RWPE2 (cell line): Measurements from ENCODE around the gene ENTREP3.

Experiments
- ATAC-seq: fragments of 200-7000 bp; cut with Tn5 transposase; 3 replicates; pipeline ENCODE4 v1.9.1; 2021; ENCODE audit warnings: low read depth
- DNase-seq: peaks from one replicate; pipeline ENCODE4 v3.0.0-alpha.2; 2020; ENCODE audit warnings: low spot score
- H3K27ac ChIP-seq: fragments of 450-650 bp; 2 replicates; pipeline ENCODE4 v1.5.1; 2017; ENCODE audit warnings: mild to moderate bottlenecking; ENCODE audit not compliant: poor library complexity, severe bottlenecking
- H3K27me3 ChIP-seq: fragments of 250-450 bp; sonication (Bioruptor Pico); 2 replicates; pipeline ENCODE4 v1.5.1; 2021; ENCODE audit warnings: mild to moderate bottlenecking, moderate library complexity; ENCODE audit not compliant: insufficient read depth, poor library complexity, severe bottlenecking
- H3K36me3 ChIP-seq: fragments of 250-450 bp; sonication (Bioruptor Pico); 2 replicates; pipeline ENCODE4 v1.5.1; 2020; ENCODE audit warnings: low read depth, mild to moderate bottlenecking, moderate library complexity
- H3K4me1 ChIP-seq: fragments of 250-450 bp; sonication (Bioruptor Pico); 2 replicates; pipeline ENCODE4 v1.5.1; 2021; ENCODE audit warnings: mild to moderate bottlenecking, moderate library complexity; ENCODE audit not compliant: insufficient read depth, poor library complexity, severe bottlenecking
- H3K4me3 ChIP-seq: fragments of 250-450 bp; sonication (Bioruptor Pico); 2 replicates; pipeline ENCODE4 v1.5.1; 2021; ENCODE audit warnings: mild to moderate bottlenecking, moderate library complexity; ENCODE audit not compliant: severe bottlenecking
- H3K9me3 ChIP-seq: fragments of 250-450 bp; sonication (Bioruptor Pico); 2 replicates; pipeline ENCODE4 v1.5.1; 2021; ENCODE audit warnings: mild to moderate bottlenecking, moderate library complexity; ENCODE audit not compliant: severe bottlenecking
- TF ChIP-seq, protein P1 (sequence below): fragments of 450-650 bp; IDR thresholded peaks from one replicate; pipeline ENCODE4 v1.5.1; 2017; ENCODE audit warnings: mild to moderate bottlenecking, moderate library complexity; ENCODE audit not compliant: poor library complexity, severe bottlenecking

Gene ENTREP3

DNA sequence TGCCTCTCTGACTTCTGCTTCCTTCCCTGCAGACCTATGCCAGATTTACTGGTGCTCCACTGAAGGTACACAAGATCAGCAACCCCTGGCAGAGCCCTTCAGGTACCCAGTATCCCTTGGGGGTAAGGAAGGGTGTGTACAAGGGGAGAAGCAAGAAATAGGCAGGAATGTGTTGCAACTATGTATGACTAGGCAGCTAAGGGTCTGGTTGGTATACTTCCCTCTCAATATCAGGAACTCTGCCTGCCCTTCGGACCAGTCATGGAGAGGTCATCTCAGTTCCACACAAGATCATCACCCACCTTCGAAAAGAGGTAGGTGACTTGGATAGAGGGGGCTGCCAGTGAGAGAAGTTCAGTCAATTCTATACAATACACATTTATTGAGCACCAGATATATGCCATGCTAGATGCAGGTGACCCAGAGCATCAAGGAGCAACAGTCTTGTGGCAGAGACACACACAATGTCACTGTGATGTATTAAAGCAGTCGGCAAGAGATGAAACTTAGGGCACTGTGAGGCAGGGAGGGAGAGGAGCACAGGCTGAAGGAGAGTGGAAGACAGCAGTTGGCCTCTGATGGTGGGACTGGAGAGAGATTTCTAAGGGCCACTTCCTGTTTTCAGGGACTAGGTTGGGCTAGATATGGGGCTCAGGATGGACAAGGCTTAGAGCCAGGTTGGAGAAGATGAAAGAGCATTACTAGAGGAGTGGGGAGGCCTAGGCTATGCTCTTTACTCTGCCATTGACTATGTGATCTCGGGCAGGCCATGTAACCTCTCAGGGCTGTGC is 44.8 kb downstream of the ENTREP3 start:
- Histone ChIP-seq H3K27ac (peak overlapping the region; percentile 73), H3K36me3 (peaks cover 8% of the 10 kb centered on the region; the same call in 1 of the 2 replicates), H3K27me3 (no peaks in the 10 kb centered on the region), H3K4me3 (no peak overlapping the region), H3K9me3 (no peaks in the 10 kb centered on the region), H3K4me1 (peaks cover 3% of the 10 kb centered on the region)
- TF ChIP-seq, protein P1, sequence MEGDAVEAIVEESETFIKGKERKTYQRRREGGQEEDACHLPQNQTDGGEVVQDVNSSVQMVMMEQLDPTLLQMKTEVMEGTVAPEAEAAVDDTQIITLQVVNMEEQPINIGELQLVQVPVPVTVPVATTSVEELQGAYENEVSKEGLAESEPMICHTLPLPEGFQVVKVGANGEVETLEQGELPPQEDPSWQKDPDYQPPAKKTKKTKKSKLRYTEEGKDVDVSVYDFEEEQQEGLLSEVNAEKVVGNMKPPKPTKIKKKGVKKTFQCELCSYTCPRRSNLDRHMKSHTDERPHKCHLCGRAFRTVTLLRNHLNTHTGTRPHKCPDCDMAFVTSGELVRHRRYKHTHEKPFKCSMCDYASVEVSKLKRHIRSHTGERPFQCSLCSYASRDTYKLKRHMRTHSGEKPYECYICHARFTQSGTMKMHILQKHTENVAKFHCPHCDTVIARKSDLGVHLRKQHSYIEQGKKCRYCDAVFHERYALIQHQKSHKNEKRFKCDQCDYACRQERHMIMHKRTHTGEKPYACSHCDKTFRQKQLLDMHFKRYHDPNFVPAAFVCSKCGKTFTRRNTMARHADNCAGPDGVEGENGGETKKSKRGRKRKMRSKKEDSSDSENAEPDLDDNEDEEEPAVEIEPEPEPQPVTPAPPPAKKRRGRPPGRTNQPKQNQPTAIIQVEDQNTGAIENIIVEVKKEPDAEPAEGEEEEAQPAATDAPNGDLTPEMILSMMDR, result no peak
- ATAC-seq, result no peak
- DNase-seq, result no peak

DNA sequence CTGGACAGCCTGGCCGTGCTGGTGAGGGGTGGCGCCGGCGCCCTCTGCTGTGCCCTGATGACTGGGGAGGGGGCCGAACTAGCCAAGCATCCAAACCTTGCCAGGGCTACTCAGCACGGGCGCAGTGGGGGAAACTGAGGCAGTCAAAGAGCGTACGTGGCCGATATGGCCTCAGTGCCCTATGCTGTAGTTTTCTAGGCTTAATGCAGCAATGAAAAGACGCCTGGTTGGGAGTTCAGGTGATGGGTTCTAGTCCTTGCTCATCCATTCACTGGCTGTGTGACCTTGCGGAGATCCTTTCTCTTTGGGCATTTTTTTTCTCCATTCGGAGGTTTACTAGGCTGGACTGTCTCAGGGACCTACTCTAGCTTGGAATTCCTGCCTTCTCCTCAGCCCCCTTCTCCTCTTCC is 46.0 kb downstream of the ENTREP3 start:
- no peak for ATAC-seq
- H3K4me1 ChIP-seq, result peaks cover 3% of the 10 kb centered on the region

GRCh38 chr1:155208541-155209311 is 46.6 kb downstream of the ENTREP3 start, which contains the start of gene MTX1:
Gene MTX1, plus strand, starts transcription at chr1:155208695. Its CDS starts 110 bp downstream, at chr1:155208805.
- Histone ChIP-seq H3K27ac (peak within 1 kb of the TSS; percentile 73), H3K4me1 (peaks cover 3% of the 10 kb centered on the region), H3K9me3 (no peaks in the 10 kb centered on the region), H3K27me3 (no peaks in the 10 kb centered on the region), H3K4me3 (peak within 1 kb of the TSS; percentile 72), H3K36me3 (peaks cover 8% of the 10 kb centered on the region; the same call in 1 of the 2 replicates)
- DNase-seq (no peak), ATAC-seq (peak; percentile 79)
- TF ChIP-seq, protein P1, result no peak

More for the DNA sequence above, 46.0 kb downstream of the ENTREP3 start:
- Histone ChIP-seq H3K27ac (peak overlapping the region; percentile 73), H3K36me3 (peaks cover 8% of the 10 kb centered on the region; the same call in 1 of the 2 replicates), H3K4me3 (peak overlapping the region; percentile 72), H3K9me3 (no peaks in the 10 kb centered on the region), H3K27me3 (no peaks in the 10 kb centered on the region)
- TF ChIP-seq, protein P1, result no peak
- DNase-seq, result no peak

DNA sequence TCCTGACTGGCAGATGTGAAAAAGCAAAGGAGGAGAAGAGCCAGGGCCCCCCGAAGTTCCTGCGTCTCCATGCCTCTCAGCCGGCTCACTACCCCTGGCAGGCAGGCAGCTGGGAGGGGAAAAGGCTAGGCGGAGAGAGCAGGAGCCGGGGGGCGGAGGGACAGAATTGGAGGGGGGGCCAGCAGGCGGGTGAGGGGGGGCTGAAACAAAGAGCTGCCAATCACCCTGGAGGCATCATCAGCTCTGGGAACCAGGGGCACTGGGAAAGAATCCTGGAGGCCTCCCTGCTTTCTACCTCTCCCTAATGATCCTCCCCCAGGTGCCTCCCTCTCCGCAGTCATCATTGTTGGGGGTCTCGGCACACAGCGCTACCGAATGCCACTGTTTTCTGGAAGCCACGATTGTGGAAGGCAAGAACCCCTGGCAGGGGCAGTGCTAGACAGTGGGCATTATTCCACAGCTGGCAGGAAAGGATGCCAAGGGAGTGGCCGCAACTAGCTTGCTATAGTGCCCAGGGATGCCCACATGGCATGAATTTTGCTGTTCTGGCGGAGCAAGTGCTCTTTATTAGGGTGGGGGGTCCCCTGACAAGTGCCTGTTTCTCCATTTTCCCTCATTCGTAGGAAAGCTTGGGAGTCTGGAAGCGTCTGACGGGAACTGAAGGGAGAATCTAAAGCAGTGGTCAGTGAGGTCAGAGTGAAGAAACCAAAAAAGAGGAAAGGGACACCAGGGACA is 47.3 kb downstream of the ENTREP3 start, which contains the start of gene THBS3:
TSS of gene THBS3 (minus strand) at position 92 of the 735 bp plus-strand sequence. CDS start at position 71, 21 bp downstream.
- no peaks in the 10 kb centered on the region for H3K9me3 ChIP-seq
- peaks cover 3% of the 10 kb centered on the region for H3K4me1 ChIP-seq
- H3K27ac ChIP-seq, result peak within 1 kb of the TSS; percentile 73
- peak; percentile 1; the same call in 1 of the 3 replicates for ATAC-seq
- no peaks in the 10 kb centered on the region for H3K27me3 ChIP-seq
- no peak for DNase-seq
- peak within 1 kb of the TSS; percentile 72 for H3K4me3 ChIP-seq
- TF ChIP-seq, protein P1, result no peak
- H3K36me3 ChIP-seq, result peaks cover 8% of the 10 kb centered on the region; the same call in 1 of the 2 replicates
